Measurements from ENCODE around the gene FCHO2. TPM values are rescaled to one million over a fixed set of nuclear protein-coding genes. Genes with fewer than 3 reads are reported as not detected.

The FCHO2 gene
- total RNA-seq, 1 experiment from 2014 or later = 20.6 TPM

GRCh38 chr5:72917371-72917776 lies 38.5 kb upstream of the FCHO2 start:
- Histone ChIP-seq H3K4me3 (ENCODE audit: low read depth, low read length) (no peak overlapping the region), H3K27me3 (replicated peaks; ENCODE audit: control insufficient read depth, insufficient read depth, low read length) (no peaks in the 10 kb centered on the region), H3K36me3 (ENCODE audit: control insufficient read depth, insufficient read depth, low read length) (no peaks in the 10 kb centered on the region), H3K9me3 (no peaks in the 10 kb centered on the region), H3K4me1 (no peaks in the 10 kb centered on the region)
- no peaks in the 10 kb centered on the region for H3K27me3 Mint-ChIP-seq (ENCODE audit: insufficient read depth, unreplicated experiment)
- ChIA-PET CTCF (no interaction called here), POLR2A (no interaction called here)
- no peak overlapping the region for H3K4me3 Mint-ChIP-seq (ENCODE audit: unreplicated experiment)
- no peak for DNase-seq
- intact Hi-C loops (cut with micrococcal nuclease; ENCODE audit: unreplicated experiment) = no loop called here
- H3K4me1 Mint-ChIP-seq (ENCODE audit: low read depth, unreplicated experiment) = no peaks in the 10 kb centered on the region
- TF ChIP-seq CTCF (IDR thresholded peaks at IDR 0.05; ENCODE audit: insufficient read depth in 1 of 2, low read depth in 1 of 2, low read length in 1 of 2, severe bottlenecking in 1 of 2, unreplicated experiment in 1 of 2) = no peak
- no TSS peak for BruUV-seq (replicated peaks)
- no peaks in the 10 kb centered on the region for H3K9me3 Mint-ChIP-seq (ENCODE audit: unreplicated experiment)
- H3K36me3 Mint-ChIP-seq (ENCODE audit: insufficient read depth, unreplicated experiment) = peaks cover 26% of the 10 kb centered on the region
- H3K27ac Mint-ChIP-seq (ENCODE audit: unreplicated experiment) = no peak overlapping the region

- no peaks in the 10 kb centered on the region for H3K9me3 ChIP-seq
- intact Hi-C loops (cut with micrococcal nuclease; ENCODE audit: unreplicated experiment) = loop anchor here (1.0 to 10.0 kb wide), 4 partner anchors 34 to 534 kb away; no protein-coding TSS in a partner anchor
- Mint-ChIP-seq H3K9me3 (ENCODE audit: unreplicated experiment) (no peaks in the 10 kb centered on the region), H3K4me1 (ENCODE audit: low read depth, unreplicated experiment) (no peaks in the 10 kb centered on the region), H3K27me3 (ENCODE audit: insufficient read depth, unreplicated experiment) (no peaks in the 10 kb centered on the region), H3K36me3 (ENCODE audit: insufficient read depth, unreplicated experiment) (peaks cover 18% of the 10 kb centered on the region), H3K4me3 (ENCODE audit: unreplicated experiment) (no peak overlapping the region), H3K27ac (ENCODE audit: unreplicated experiment) (no peak overlapping the region)
- DNase-seq = peak in 1 of 2 experiments; percentile 11
- CTCF ChIA-PET = interaction anchor here (1.1 to 1.9 kb wide), 2 partner anchors 295 to 310 kb away, joined by 3 to 6 read pairs; no protein-coding TSS in a partner anchor
- H3K4me3 ChIP-seq (ENCODE audit: low read depth, low read length) = no peak overlapping the region
- POLR2A ChIA-PET = no interaction called here
- no TSS peak for BruUV-seq (replicated peaks)
- TF ChIP-seq CTCF (IDR thresholded peaks at IDR 0.05; ENCODE audit: insufficient read depth in 1 of 2, low read depth in 1 of 2, low read length in 1 of 2, severe bottlenecking in 1 of 2, unreplicated experiment in 1 of 2) = peak; percentile 25 to 28
- H3K4me1 ChIP-seq = no peaks in the 10 kb centered on the region
- no peaks in the 10 kb centered on the region for H3K36me3 ChIP-seq (ENCODE audit: control insufficient read depth, insufficient read depth, low read length)
- no peaks in the 10 kb centered on the region for H3K27me3 ChIP-seq (replicated peaks; ENCODE audit: control insufficient read depth, insufficient read depth, low read length)
Observed at GRCh38 chr5:72920690-72921502, 34.9 kb upstream of the FCHO2 start.

GRCh38 chr5:72921886-72922285 lies 34.0 kb upstream of the FCHO2 start:
- H3K27ac Mint-ChIP-seq (ENCODE audit: unreplicated experiment) = no peak overlapping the region
- POLR2A ChIA-PET = no interaction called here
- H3K4me1 ChIP-seq = no peaks in the 10 kb centered on the region
- H3K4me1 Mint-ChIP-seq (ENCODE audit: low read depth, unreplicated experiment) = no peaks in the 10 kb centered on the region
- no peak for TF ChIP-seq CTCF (IDR thresholded peaks at IDR 0.05; ENCODE audit: insufficient read depth in 1 of 2, low read depth in 1 of 2, low read length in 1 of 2, severe bottlenecking in 1 of 2, unreplicated experiment in 1 of 2)
- no TSS peak for BruUV-seq (replicated peaks)
- H3K4me3 ChIP-seq (ENCODE audit: low read depth, low read length) = no peak overlapping the region
- H3K27me3 ChIP-seq (replicated peaks; ENCODE audit: control insufficient read depth, insufficient read depth, low read length) = no peaks in the 10 kb centered on the region
- CTCF ChIA-PET = interaction anchor here (0.6 to 1.9 kb wide), 2 partner anchors 19 to 294 kb away, joined by 3 to 6 read pairs; no protein-coding TSS in a partner anchor
- H3K9me3 Mint-ChIP-seq (ENCODE audit: unreplicated experiment) = no peaks in the 10 kb centered on the region
- H3K27me3 Mint-ChIP-seq (ENCODE audit: insufficient read depth, unreplicated experiment) = no peaks in the 10 kb centered on the region
- DNase-seq = no peak
- peaks cover 18% of the 10 kb centered on the region for H3K36me3 Mint-ChIP-seq (ENCODE audit: insufficient read depth, unreplicated experiment)
- no peak overlapping the region for H3K4me3 Mint-ChIP-seq (ENCODE audit: unreplicated experiment)
- intact Hi-C loops (cut with micrococcal nuclease; ENCODE audit: unreplicated experiment) = loop anchor here (5.0 to 10.0 kb wide), 2 partner anchors 280 to 533 kb away; no protein-coding TSS in a partner anchor
- H3K36me3 ChIP-seq (ENCODE audit: control insufficient read depth, insufficient read depth, low read length) = no peaks in the 10 kb centered on the region
- H3K9me3 ChIP-seq = no peaks in the 10 kb centered on the region
